NCI-H2227 (cell line): ENCODE results near the gene CHMP4B.

Experiments
- DNase-seq: peaks from one replicate; lab custom pipeline; 2025; ENCODE audit not compliant: unreplicated experiment; lab: John Stamatoyannopoulos, UW

Gene CHMP4B

DNA sequence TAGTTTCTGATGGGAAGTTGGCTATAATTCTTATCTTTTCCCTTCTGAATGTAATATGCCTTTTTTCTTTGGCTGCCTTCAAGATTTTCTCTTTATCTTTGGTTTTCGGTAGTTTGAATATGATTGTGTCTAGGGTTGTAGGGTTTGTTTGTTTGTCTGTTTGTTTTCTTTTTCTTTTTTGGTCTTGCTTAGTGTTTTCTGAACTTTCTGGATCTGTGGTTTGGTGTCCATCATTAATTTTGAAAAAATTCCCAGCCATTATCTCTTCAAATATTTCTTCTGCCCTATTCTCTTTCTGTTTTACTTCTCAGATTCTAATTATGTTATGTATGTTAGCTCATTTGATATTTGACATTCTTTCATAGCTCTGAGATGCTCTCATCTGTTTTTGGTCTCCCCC is 79.4 kb downstream of the CHMP4B start:
- DNase-seq: no peak

DNA sequence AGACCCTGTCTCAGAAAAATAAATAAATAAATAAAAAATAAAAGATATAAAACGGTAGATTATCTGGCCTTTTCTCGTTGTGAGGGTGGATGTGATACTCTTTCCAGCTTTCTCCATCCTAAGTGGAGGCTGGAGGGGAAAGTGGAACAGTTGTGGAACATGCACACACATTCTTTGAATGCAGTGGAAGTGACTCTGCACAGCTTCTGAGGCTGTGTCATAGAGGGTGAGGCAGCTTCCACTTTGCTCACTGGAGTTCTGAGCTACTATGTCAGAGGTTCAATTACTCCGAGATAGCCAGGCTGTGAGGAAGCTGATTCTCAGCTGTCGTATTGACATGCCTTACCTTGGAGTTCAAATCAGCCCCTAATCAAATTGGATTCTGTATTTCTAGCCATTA is 82.2 kb downstream of the CHMP4B start:
- no peak for DNase-seq

DNA sequence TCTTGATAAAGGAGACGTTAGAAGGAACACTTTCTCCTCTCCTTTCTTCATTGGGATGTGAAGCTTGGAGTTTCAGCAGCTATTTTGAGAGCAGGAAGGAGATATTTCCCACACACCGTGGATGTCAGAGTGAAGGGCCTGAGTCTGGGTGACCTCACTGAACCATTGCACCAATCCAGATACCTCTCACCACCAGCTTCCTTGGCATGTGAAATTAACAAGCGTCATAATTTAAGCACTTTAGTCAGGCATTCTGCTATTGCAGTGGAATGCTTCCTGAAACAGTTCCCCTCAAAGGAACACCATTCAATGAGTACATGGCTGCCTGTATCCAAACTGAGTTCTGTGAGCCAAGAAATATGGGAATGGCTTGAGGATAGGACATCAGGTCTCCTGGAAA is 83.7 kb downstream of the CHMP4B start:
- no peak for DNase-seq

DNA sequence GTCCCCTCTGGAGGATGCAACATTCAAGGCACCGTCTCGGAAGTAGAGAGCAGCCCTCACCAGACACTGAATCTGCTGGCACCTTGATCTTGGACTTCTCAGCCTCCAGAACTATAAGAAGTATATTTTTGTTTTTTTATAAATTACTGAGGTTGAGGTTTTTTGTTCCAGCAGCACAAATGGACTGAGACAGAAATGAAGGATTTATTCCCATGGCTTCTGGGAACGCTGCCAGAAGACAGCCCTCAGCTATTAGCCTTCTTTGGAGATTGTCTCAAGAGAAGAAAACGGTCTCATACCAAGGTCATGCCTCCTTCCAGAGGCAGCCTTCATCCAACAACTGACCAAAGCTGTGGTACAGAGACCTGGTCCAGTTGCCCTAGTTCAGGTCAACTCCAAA is 85.4 kb downstream of the CHMP4B start:
- DNase-seq: peak; percentile 56

GRCh38 chr20:33897313-33897912 is 86.3 kb downstream of the CHMP4B start:
- no peak for DNase-seq

- no peak for DNase-seq
Measured at GRCh38 chr20:33899106-33899505, 88.0 kb downstream of the CHMP4B start.

GRCh38 chr20:33900521-33901131 is 89.5 kb downstream of the CHMP4B start:
- DNase-seq: peak; percentile 18

GRCh38 chr20:33901132-33901523 is 90.0 kb downstream of the CHMP4B start:
- DNase-seq: no peak

GRCh38 chr20:33902011-33902410 is 90.9 kb downstream of the CHMP4B start:
- no peak for DNase-seq
